Endothelial cell of umbilical vein (primary cell): ENCODE results near the gene AKAP8. TPM values are rescaled to one million over a fixed set of nuclear protein-coding genes. Genes with fewer than 3 reads are reported as not detected.

Source experiments
- BruUV-seq: library from RNA; stranded (reverse); fragments of 400-500 nt; replicated peaks from 2 replicates; lab custom pipeline; 2021; lab: Mats Ljungman, UMichigan
- CTCF ChIA-PET: fragments of 300-600, 350-600 bp; sonication (Branson Sonifier 250); formaldehyde crosslinking; loops from one replicate; lab custom pipeline; 2021; ENCODE audit warnings: antibody characterized with exemption, inconsistent platforms; lab: Charles Lee
- POLR2A ChIA-PET: fragments of 300-600, 350-600 bp; sonication (Branson Sonifier 250); formaldehyde crosslinking; loops from one replicate; lab custom pipeline; 2021; ENCODE audit warnings: antibody characterized with exemption, inconsistent platforms; lab: Charles Lee
- DNase-seq: peaks from one replicate; pipeline ENCODE4 v3.0.0-alpha.2; 2011; ENCODE audit warnings: low read depth, low spot score
- FAIRE-seq: peaks from 2 replicates; lab custom pipeline; 2011; peaks lifted over from hg19 to GRCh38; lab: Jason Lieb, UNC
- H2AFZ ChIP-seq: 2 replicates; pipeline ENCODE4 v1.6.0; 2012; ENCODE audit warnings: low read depth, low read length, control low read depth, inconsistent platforms
- H3K27ac ChIP-seq: 2 replicates; pipeline ENCODE4 v1.5.1; 2011; ENCODE audit warnings: low read depth, mild to moderate bottlenecking, control low read depth, low read length, moderate library complexity; ENCODE audit not compliant: insufficient read depth
- H3K27me3 ChIP-seq, 2 experiments: 2 replicates each; pipeline versions ENCODE4 v1.6.0 to v1.6.1; 2011; ENCODE audit warnings: low read length in 2 of 2, mixed read lengths in 1 of 2; ENCODE audit not compliant: control insufficient read depth in 2 of 2, insufficient read depth in 2 of 2
- H3K36me3 ChIP-seq, 2 experiments: 2 replicates in 1 of 2; 3 replicates in 1 of 2; pipeline ENCODE4 v1.5.1; 2011; ENCODE audit warnings: low read length in 2 of 2, mild to moderate bottlenecking in 1 of 2, moderate library complexity in 1 of 2; ENCODE audit not compliant: control insufficient read depth in 2 of 2, insufficient read depth in 2 of 2; ENCODE audit errors: extremely low read depth in 1 of 2
- H3K4me1 ChIP-seq: 3 replicates; pipeline ENCODE4 v1.5.1; 2011; ENCODE audit warnings: mild to moderate bottlenecking, low read length; ENCODE audit not compliant: control insufficient read depth, insufficient read depth; ENCODE audit errors: extremely low read depth
- H3K4me2 ChIP-seq: 2 replicates; pipeline ENCODE4 v1.6.1; 2011; ENCODE audit warnings: low read length, control low read depth, mixed read lengths; ENCODE audit not compliant: insufficient read depth
- H3K4me3 ChIP-seq, 3 experiments: fragments of 200-600 bp in 1 of 3; sonication (generic), shearing (Covaris generic) in 1 of 3; replicated peaks in 1 of 3; 2 replicates each; pipeline ENCODE4 v1.5.1; 2011 to 2016; ENCODE audit warnings: control low read depth in 3 of 3, low read length in 3 of 3, mild to moderate bottlenecking in 2 of 3, inconsistent platforms in 1 of 3, low read depth in 1 of 3, moderate library complexity in 1 of 3; ENCODE audit not compliant: insufficient read depth in 1 of 3
- H3K79me2 ChIP-seq: 2 replicates; pipeline ENCODE4 v1.6.0; 2012; ENCODE audit warnings: low read length, inconsistent platforms; ENCODE audit not compliant: control insufficient read depth, insufficient read depth
- H3K9ac ChIP-seq: replicated peaks from 2 replicates; pipeline ENCODE3; 2011; ENCODE audit warnings: low read length, control low read depth; ENCODE audit not compliant: insufficient read depth; ENCODE audit errors: extremely low read depth
- H3K9me1 ChIP-seq: replicated peaks from 3 replicates; pipeline ENCODE4 v1.6.0; 2011; ENCODE audit warnings: mild to moderate bottlenecking, low read length; ENCODE audit not compliant: control insufficient read depth, insufficient read depth; ENCODE audit errors: extremely low read depth
- H3K9me3 ChIP-seq: replicated peaks from 2 replicates; pipeline ENCODE4 v1.5.1; 2012; ENCODE audit warnings: low read length, inconsistent platforms; ENCODE audit not compliant: control insufficient read depth, insufficient read depth
- H4K20me1 ChIP-seq: replicated peaks from 2 replicates; pipeline ENCODE3; 2011; ENCODE audit warnings: mild to moderate bottlenecking, low read length; ENCODE audit not compliant: control insufficient read depth, insufficient read depth; ENCODE audit errors: extremely low read depth
- EZH2 ChIP-seq: IDR thresholded peaks from 2 replicates; pipeline ENCODE4 v1.6.1; 2012; ENCODE audit warnings: borderline replicate concordance, low read depth, mild to moderate bottlenecking, moderate library complexity, low read length, inconsistent platforms; ENCODE audit not compliant: severe bottlenecking
- FOS ChIP-seq: IDR thresholded peaks from 2 replicates; pipeline ENCODE4 v1.6.1; 2011; ENCODE audit warnings: mild to moderate bottlenecking, low read length, moderate library complexity, borderline replicate concordance; ENCODE audit not compliant: insufficient read depth
- GATA2 ChIP-seq: IDR thresholded peaks from 2 replicates; pipeline ENCODE4 v1.7.0; 2011; ENCODE audit warnings: low read depth, mild to moderate bottlenecking, moderate library complexity, mixed read lengths, low read length; ENCODE audit not compliant: insufficient read length, insufficient read depth
- JUN ChIP-seq: IDR thresholded peaks from 2 replicates; pipeline ENCODE4 v1.6.1; 2011; ENCODE audit warnings: borderline replicate concordance, low read depth; ENCODE audit not compliant: insufficient read length, insufficient read depth
- MYC ChIP-seq: IDR thresholded peaks from one replicate; pipeline ENCODE4 v1.6.1; 2011; ENCODE audit warnings: mild to moderate bottlenecking, low read depth, low read length
- POLR2A ChIP-seq: IDR thresholded peaks from 2 replicates; pipeline ENCODE4 v1.6.1; 2012; ENCODE audit warnings: low read depth, mild to moderate bottlenecking, control low read depth, low read length
- POLR2AphosphoS5 ChIP-seq: IDR thresholded peaks from 2 replicates; pipeline ENCODE4 v1.6.1; 2012; ENCODE audit warnings: low read depth, mild to moderate bottlenecking, control low read depth, low read length, moderate library complexity; ENCODE audit not compliant: insufficient read depth
- dilution Hi-C: fragments of 300-500 bp; cut with MboI; formaldehyde crosslinking; loops from one replicate; pipeline ENCODE4 v1.15.0; 2019; ENCODE audit warnings: low sequenced_read_pairs; ENCODE audit not compliant: extremely low pct_ligation_motif_present
- intact Hi-C: fragments of 100-400 bp; cut with micrococcal nuclease; formaldehyde crosslinking; loops from one replicate; pipeline ENCODE4 v1.10.0; 2022
- polyA plus RNA-seq, 4 experiments: library from polyadenylated mRNA; depleted of rRNA in 3 of 4; stranded (reverse) in 3 of 4; unstranded in 1 of 4; fragments of >200 nt; gene quantifications; 2 replicates each; pipeline versions ENCODE4 v1.2.1 to v1.2.3, GENCODE V29; 2011 to 2012; ENCODE audit warnings: missing spikeins in 1 of 4
- total RNA-seq: library from RNA; stranded (reverse); gene quantifications from 2 replicates; pipeline ENCODE4 v1.2.3, GENCODE V29; 2021
- TF ChIP-seq, protein P1 (sequence below), 2 donors: IDR thresholded peaks; 1 replicate in 1 of 2; 2 replicates in 1 of 2; pipeline ENCODE4 v1.5.1; 2011; ENCODE audit warnings: low read length in 2 of 2, mild to moderate bottlenecking in 2 of 2, moderate library complexity in 2 of 2, control low read depth in 1 of 2, inconsistent platforms in 1 of 2, low read depth in 1 of 2; ENCODE audit not compliant: insufficient read depth in 1 of 2; ENCODE audit errors: extremely low read depth in 1 of 2
- TF ChIP-seq, protein P2 (sequence below): IDR thresholded peaks from 2 replicates; pipeline ENCODE4 v1.6.1; 2011; ENCODE audit not compliant: insufficient read depth, insufficient read length

Gene AKAP8
- total and polyA plus RNA-seq, 2 donors (not counting 3 experiments of a cell fraction or from before 2014, with no cell fraction given) = 16.4 to 44.1 TPM

DNA sequence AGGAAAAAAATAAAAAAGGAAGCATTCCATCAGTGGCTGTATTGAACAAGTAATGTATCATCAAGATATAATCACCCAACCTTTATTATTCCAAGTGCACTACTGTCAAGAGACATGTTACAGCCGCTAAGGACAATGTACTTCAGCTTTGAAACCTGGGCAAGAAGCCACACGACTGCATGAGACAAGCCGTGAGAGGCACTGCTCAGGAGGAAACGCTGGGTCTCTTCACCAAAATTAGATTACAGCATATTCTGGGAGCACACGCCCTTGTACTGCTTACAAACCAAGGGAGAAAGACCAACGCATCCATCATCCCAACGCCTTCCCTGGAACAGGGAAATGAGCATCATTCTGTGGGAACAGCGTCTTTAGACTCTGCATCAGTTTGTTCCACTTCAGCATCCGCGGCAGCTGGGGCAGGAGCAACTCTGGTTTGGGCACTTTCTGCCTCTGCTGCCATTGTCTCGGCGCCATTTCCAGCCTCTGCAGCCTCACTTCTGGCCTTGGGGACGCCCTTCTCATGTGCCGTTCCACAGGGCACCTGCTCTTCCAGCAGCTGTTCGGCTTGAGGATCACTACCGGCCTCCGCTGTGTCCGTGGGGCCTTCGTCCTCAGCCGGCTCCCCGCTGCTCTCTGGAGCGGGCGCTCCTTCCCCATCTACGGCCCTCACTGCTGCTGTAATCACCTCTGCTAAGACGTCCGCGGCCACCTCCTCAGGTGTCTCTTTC, 24.9 kb downstream of the AKAP8 start:
- Histone ChIP-seq H3K9ac (no peak overlapping the region), H3K79me2 (no peaks in the 10 kb centered on the region), H3K27me3 (no peaks in the 10 kb centered on the region), H3K9me3 (no peaks in the 10 kb centered on the region), H2AFZ (no peak overlapping the region), H3K4me1 (no peaks in the 10 kb centered on the region), H3K4me3 (no peak overlapping the region), H4K20me1 (no peaks in the 10 kb centered on the region), H3K27ac (no peak overlapping the region), H3K9me1 (no peaks in the 10 kb centered on the region), H3K36me3 (peaks cover 8 to 40% of the 10 kb centered on the region in 2 experiments), H3K4me2 (no peak overlapping the region)
- TF ChIP-seq POLR2A (peak; percentile 43), EZH2 (no peak), MYC (no peak)
- TF ChIP-seq, protein P1, sequence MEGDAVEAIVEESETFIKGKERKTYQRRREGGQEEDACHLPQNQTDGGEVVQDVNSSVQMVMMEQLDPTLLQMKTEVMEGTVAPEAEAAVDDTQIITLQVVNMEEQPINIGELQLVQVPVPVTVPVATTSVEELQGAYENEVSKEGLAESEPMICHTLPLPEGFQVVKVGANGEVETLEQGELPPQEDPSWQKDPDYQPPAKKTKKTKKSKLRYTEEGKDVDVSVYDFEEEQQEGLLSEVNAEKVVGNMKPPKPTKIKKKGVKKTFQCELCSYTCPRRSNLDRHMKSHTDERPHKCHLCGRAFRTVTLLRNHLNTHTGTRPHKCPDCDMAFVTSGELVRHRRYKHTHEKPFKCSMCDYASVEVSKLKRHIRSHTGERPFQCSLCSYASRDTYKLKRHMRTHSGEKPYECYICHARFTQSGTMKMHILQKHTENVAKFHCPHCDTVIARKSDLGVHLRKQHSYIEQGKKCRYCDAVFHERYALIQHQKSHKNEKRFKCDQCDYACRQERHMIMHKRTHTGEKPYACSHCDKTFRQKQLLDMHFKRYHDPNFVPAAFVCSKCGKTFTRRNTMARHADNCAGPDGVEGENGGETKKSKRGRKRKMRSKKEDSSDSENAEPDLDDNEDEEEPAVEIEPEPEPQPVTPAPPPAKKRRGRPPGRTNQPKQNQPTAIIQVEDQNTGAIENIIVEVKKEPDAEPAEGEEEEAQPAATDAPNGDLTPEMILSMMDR (IDR thresholded peaks at IDR 0.05; ENCODE audit: extremely low read depth in 1 of 2, insufficient read depth in 1 of 2, low read depth in 1 of 2, low read length in 2 of 2) = no peak
- TSS peak; percentile 12 for BruUV-seq
- intact Hi-C loops = no loop called here
- dilution Hi-C loops = no loop called here
- DNase-seq = no peak
- no peak for FAIRE-seq
- CTCF ChIA-PET = no interaction called here
- POLR2A ChIA-PET = no interaction called here

DNA sequence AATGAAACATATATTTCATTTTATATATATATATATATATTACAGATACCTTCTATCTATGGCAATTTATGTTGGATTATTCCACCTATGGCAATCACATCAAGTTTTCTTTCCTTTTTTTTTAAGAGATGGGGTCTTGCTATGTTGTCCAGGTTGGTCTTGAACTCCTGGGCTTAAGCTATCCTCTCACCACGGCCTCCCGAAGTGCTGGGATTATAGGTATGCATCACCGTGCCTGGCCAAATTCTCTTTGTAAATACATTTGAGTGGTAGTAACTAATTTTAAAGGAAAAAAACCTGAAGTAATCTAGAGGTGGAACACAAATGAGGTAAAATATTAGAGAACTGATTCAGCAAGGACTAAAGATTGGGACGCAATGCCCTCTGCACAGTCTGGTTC, 25.7 kb downstream of the AKAP8 start:
- Histone ChIP-seq H3K4me3 (no peak overlapping the region), H3K4me1 (no peaks in the 10 kb centered on the region), H2AFZ (no peak overlapping the region), H3K79me2 (no peaks in the 10 kb centered on the region), H3K27ac (no peak overlapping the region), H4K20me1 (no peaks in the 10 kb centered on the region), H3K27me3 (no peaks in the 10 kb centered on the region), H3K9ac (no peak overlapping the region), H3K4me2 (no peak overlapping the region), H3K9me1 (no peaks in the 10 kb centered on the region), H3K9me3 (no peaks in the 10 kb centered on the region), H3K36me3 (peaks cover 5 to 32% of the 10 kb centered on the region in 2 experiments)
- no peak for TF ChIP-seq MYC
- no peak for TF ChIP-seq POLR2AphosphoS5
- no peak for TF ChIP-seq JUN
- TF ChIP-seq, protein P1 (IDR thresholded peaks at IDR 0.05; ENCODE audit: extremely low read depth in 1 of 2, insufficient read depth in 1 of 2, low read depth in 1 of 2, low read length in 2 of 2) = no peak
- TF ChIP-seq, protein P2, sequence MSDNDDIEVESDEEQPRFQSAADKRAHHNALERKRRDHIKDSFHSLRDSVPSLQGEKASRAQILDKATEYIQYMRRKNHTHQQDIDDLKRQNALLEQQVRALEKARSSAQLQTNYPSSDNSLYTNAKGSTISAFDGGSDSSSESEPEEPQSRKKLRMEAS = no peak
- TF ChIP-seq FOS = no peak
- TF ChIP-seq POLR2A = no peak
- no peak for TF ChIP-seq EZH2
- TF ChIP-seq GATA2 = no peak
- CTCF ChIA-PET = no interaction called here
- intact Hi-C loops = no loop called here
- dilution Hi-C loops = no loop called here
- POLR2A ChIA-PET = no interaction called here
- BruUV-seq = no TSS peak
- DNase-seq = no peak
- FAIRE-seq = no peak
